Skeletal muscle satellite cell (primary cell): ENCODE measurements around the gene GYS1.

Experiments used
- H3K27me3 ChIP-seq: 2 replicates; pipeline ENCODE4 v1.7.0; 2013; ENCODE audit warnings: low read length; ENCODE audit not compliant: control insufficient read depth, insufficient read depth
- H3K36me3 ChIP-seq: 2 replicates; pipeline ENCODE4 v1.7.0; 2013; ENCODE audit warnings: mild to moderate bottlenecking, control low read depth, low read length; ENCODE audit not compliant: insufficient read depth
- H3K4me1 ChIP-seq: 2 replicates; pipeline ENCODE4 v1.7.0; 2013; ENCODE audit warnings: low read length; ENCODE audit not compliant: control insufficient read depth, insufficient read depth
- H3K4me2 ChIP-seq: 2 replicates; pipeline ENCODE4 v1.7.0; 2013; ENCODE audit warnings: mild to moderate bottlenecking, low read length
- H3K4me3 ChIP-seq: 2 replicates; pipeline ENCODE4 v1.7.0; 2013; ENCODE audit warnings: low read length
- H3K9ac ChIP-seq: 2 replicates; pipeline ENCODE4 v1.7.0; 2013; ENCODE audit warnings: mild to moderate bottlenecking, low read depth, low read length, moderate library complexity
- H3K9me3 ChIP-seq: replicated peaks from 2 replicates; pipeline ENCODE4 v1.7.0; 2013; ENCODE audit warnings: mild to moderate bottlenecking, control low read depth, low read length

GYS1 gene

DNA sequence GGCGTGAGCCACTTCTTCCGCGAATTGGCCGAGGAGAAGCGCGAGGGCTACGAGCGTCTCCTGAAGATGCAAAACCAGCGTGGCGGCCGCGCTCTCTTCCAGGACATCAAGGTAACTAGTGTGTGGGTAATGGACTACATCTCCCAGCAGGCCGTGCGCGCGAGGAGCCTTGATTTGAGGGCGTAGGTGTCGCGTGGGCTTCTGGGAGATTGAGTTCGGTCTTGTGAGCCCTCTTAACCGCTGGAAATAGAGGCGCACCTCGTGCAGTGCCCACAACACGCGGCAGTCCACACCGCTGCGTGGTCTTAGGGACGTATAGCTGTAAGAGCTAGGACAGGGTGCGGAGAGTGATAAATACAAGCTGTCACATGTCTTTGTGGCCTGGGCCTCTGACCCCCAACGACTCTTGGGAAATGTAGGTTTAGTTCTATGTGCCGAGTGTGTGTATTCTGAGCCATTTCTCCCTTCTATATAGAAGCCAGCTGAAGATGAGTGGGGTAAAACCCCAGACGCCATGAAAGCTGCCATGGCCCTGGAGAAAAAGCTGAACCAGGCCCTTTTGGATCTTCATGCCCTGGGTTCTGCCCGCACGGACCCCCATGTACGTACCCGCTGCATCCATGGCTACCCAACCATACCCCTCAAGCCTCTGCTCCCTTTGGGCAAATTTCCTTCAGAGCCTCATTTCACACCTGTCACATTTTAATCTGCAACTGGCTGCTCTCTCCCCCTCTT lies 27.1 kb downstream of the GYS1 start:
- peaks cover 39% of the 10 kb centered on the region for H3K4me1 ChIP-seq

DNA sequence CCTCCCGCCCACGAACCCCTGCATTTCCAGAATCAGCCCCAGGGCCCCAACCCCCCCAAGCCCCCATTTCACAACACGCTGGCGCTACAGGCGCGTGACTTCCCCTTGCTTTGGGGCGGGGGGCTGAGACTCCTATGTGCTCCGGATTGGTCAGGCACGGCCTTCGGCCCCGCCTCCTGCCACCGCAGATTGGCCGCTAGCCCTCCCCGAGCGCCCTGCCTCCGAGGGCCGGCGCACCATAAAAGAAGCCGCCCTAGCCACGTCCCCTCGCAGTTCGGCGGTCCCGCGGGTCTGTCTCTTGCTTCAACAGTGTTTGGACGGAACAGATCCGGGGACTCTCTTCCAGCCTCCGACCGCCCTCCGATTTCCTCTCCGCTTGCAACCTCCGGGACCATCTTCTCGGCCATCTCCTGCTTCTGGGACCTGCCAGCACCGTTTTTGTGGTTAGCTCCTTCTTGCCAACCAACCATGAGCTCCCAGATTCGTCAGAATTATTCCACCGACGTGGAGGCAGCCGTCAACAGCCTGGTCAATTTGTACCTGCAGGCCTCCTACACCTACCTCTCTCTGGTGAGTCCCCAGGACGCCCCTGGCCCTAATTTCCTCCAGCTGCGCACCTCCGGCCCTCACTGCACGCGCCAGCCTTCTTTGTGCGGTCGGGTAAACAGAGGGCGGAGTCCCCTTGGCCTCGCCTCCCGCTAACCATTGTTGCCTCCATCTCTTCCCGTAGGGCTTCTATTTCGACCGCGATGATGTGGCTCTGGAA lies 27.9 kb downstream of the GYS1 start, which contains the start of gene FTL:
TSS of gene FTL (plus strand) at position 270 of the 766 bp plus-strand sequence. CDS start at position 469, 199 bp downstream.
- peak within 1 kb of the TSS; percentile 87 for H3K9ac ChIP-seq
- no peaks in the 10 kb centered on the region for H3K9me3 ChIP-seq
- H3K4me2 ChIP-seq = peak within 1 kb of the TSS; percentile 97
- peaks cover 36% of the 10 kb centered on the region for H3K36me3 ChIP-seq
- peaks cover 39% of the 10 kb centered on the region for H3K4me1 ChIP-seq
- H3K4me3 ChIP-seq = peak within 1 kb of the TSS; percentile 91
- no peaks in the 10 kb centered on the region for H3K27me3 ChIP-seq

More for the DNA sequence above, 27.1 kb downstream of the GYS1 start:
- Histone ChIP-seq H3K27me3 (no peaks in the 10 kb centered on the region), H3K9ac (peak overlapping the region; percentile 87), H3K9me3 (no peaks in the 10 kb centered on the region), H3K4me2 (peak overlapping the region; percentile 97), H3K4me3 (peak overlapping the region; percentile 91), H3K36me3 (peaks cover 40% of the 10 kb centered on the region)

GRCh38 chr19:48964205-48965039 lies 28.7 kb downstream of the GYS1 start:
- Histone ChIP-seq H3K27me3 (no peaks in the 10 kb centered on the region), H3K4me1 (peaks cover 39% of the 10 kb centered on the region), H3K4me3 (peak overlapping the region; percentile 34), H3K9ac (peak overlapping the region; percentile 73), H3K4me2 (peak overlapping the region; percentile 67), H3K9me3 (no peaks in the 10 kb centered on the region), H3K36me3 (peaks cover 28% of the 10 kb centered on the region)

GRCh38 chr19:48963371-48964204 lies 29.5 kb downstream of the GYS1 start:
- peak overlapping the region; percentile 73 for H3K9ac ChIP-seq
- peaks cover 39% of the 10 kb centered on the region for H3K4me1 ChIP-seq
- H3K36me3 ChIP-seq = peaks cover 20% of the 10 kb centered on the region
- no peaks in the 10 kb centered on the region for H3K27me3 ChIP-seq
- no peaks in the 10 kb centered on the region for H3K9me3 ChIP-seq
- peak overlapping the region; percentile 67 for H3K4me2 ChIP-seq
- peak overlapping the region; percentile 30 for H3K4me3 ChIP-seq

- no peaks in the 10 kb centered on the region for H3K27me3 ChIP-seq
- peaks cover 18% of the 10 kb centered on the region for H3K36me3 ChIP-seq
- no peak overlapping the region for H3K9ac ChIP-seq
- H3K9me3 ChIP-seq = no peaks in the 10 kb centered on the region
- no peak overlapping the region for H3K4me2 ChIP-seq
- H3K4me1 ChIP-seq = peaks cover 39% of the 10 kb centered on the region
- no peak overlapping the region for H3K4me3 ChIP-seq
Observed at GRCh38 chr19:48962849-48963165, 30.3 kb downstream of the GYS1 start.

DNA sequence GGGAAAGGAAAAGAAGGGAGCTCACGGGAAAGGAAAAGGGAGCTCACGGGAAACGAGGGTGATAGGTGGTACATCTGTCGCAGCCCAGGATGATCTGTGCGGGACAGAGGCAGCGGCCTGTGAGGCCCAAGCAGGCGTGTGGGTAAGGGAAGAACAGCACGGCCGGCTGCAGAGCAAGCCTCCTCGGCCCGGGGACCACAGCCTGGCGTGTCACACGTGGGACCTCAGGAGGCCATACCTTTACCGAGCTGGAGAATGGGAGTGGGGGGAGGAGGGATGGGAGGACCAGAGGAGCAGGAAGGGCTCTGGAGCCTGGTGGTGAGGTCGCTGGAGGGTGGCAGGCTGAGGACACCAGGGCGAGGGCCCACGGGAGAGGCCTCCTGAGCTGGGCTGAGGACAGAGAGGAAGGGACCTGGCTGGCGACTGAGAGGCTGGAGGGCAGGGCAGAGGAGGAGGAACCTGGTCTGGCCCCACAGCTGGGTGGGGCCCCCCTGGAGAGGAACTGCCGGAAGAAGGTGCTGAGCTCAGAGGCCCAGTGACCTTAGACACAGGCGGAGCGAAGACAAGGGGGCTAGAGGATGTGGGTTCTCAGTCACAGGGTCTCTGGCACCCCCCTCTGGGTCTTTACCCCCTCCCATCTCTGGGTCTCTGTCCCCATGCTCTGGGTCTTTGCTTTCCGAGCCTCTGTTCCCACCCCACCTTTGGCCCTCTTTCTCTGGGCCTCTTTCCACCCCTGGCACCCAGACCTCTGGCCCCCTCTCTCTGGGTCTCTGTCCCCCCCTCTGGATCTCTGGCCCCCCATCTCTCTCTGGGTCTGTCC lies 30.9 kb downstream of the GYS1 start:
- peaks cover 39% of the 10 kb centered on the region for H3K4me1 ChIP-seq
- H3K36me3 ChIP-seq = peaks cover 21% of the 10 kb centered on the region
- H3K27me3 ChIP-seq = no peaks in the 10 kb centered on the region
- no peaks in the 10 kb centered on the region for H3K9me3 ChIP-seq
- peak overlapping the region; percentile 11 for H3K9ac ChIP-seq
- H3K4me3 ChIP-seq = no peak overlapping the region
- no peak overlapping the region for H3K4me2 ChIP-seq

- Histone ChIP-seq H3K4me1 (peaks cover 34% of the 10 kb centered on the region), H3K27me3 (no peaks in the 10 kb centered on the region), H3K9ac (no peak overlapping the region), H3K4me2 (no peak overlapping the region), H3K9me3 (no peaks in the 10 kb centered on the region), H3K4me3 (no peak overlapping the region), H3K36me3 (peaks cover 20% of the 10 kb centered on the region)
Observed at GRCh38 chr19:48961673-48962028, 31.5 kb downstream of the GYS1 start.

GRCh38 chr19:48961051-48961649 lies 32.0 kb downstream of the GYS1 start:
- peaks cover 32% of the 10 kb centered on the region for H3K4me1 ChIP-seq
- H3K9ac ChIP-seq = no peak overlapping the region
- H3K27me3 ChIP-seq = no peaks in the 10 kb centered on the region
- H3K4me2 ChIP-seq = no peak overlapping the region
- H3K4me3 ChIP-seq = no peak overlapping the region
- H3K36me3 ChIP-seq = peaks cover 19% of the 10 kb centered on the region
- H3K9me3 ChIP-seq = no peaks in the 10 kb centered on the region

DNA sequence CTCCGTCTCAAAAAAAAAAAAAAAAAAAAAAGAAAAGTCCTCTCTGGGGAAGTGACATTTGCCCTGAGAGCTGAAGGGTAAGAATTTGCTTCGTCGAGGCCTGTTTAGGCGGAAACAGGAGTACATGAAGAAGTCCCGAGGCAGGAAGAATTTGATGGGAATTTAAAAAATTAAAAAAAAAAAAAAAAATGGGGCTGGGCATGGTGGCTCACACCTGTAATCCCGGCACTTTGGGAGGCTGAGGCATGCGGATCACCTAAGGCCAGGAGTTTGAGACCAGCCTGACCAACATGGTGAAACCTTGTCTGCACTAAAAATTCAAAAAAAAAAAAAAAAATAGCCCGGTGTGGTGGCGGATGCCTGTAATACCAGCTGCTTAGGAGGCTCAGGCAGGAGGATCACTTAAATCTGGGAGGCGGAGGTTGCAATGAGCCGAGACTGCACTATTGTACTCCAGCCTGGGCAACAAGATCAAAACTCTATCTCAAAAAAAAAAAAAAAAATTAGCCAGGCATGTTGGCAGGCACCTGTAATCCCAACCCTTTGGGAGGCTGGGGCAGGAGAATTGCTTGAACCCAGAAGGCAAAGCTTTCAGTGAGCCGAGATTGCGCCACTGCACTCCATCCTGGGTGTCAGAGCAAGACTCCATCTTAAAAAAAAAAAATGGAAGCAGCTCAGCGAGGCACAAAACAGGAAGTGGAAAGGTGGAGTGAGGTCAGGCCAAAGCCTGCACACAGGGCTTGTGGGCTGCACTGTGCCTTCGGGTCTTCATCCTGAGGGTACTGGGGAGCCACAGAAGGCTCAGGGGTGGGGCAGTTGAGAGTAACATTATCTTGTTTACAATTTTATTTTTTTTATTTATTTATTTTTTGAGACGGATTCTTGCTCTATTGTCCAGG lies 33.5 kb downstream of the GYS1 start:
- no peaks in the 10 kb centered on the region for H3K27me3 ChIP-seq
- H3K9ac ChIP-seq = no peak overlapping the region
- no peaks in the 10 kb centered on the region for H3K9me3 ChIP-seq
- H3K36me3 ChIP-seq = peaks cover 20% of the 10 kb centered on the region
- H3K4me1 ChIP-seq = peaks cover 36% of the 10 kb centered on the region
- no peak overlapping the region for H3K4me2 ChIP-seq
- no peak overlapping the region for H3K4me3 ChIP-seq
